ENCODE data around the gene GAB2.

The GAB2 gene

GRCh38 chr11:78188286-78189173 is 229.1 kb downstream of the GAB2 start, which contains the start of the genes KCTD21 and USP35:
TSS of gene KCTD21 (minus strand) at chr11:78188626. CDS start at chr11:78174554, 14,072 bp downstream.
TSS of gene USP35 (plus strand) at chr11:78188919. CDS start at chr11:78196246, 7,327 bp downstream.
- no peak for TF ChIP-seq CTCF (IDR thresholded peaks at IDR 0.05)
- no peak within 1 kb of the TSS for H3K27ac Mint-ChIP-seq
- no peaks in the 10 kb centered on the region for H3K36me3 Mint-ChIP-seq (ENCODE audit: low read depth)
- no peaks in the 10 kb centered on the region for H3K9me3 Mint-ChIP-seq
- peak within 1 kb of the TSS; percentile 95 for H3K4me3 Mint-ChIP-seq
- H3K4me1 Mint-ChIP-seq, result peaks cover 51% of the 10 kb centered on the region
- DNase-seq, result peak; percentile 96
- peaks cover 11% of the 10 kb centered on the region for H3K27me3 Mint-ChIP-seq (ENCODE audit: low read depth, poor library complexity)

GRCh38 chr11:78187366-78188285 is 230.0 kb downstream of the GAB2 start:
- Mint-ChIP-seq H3K27ac (no peak overlapping the region), H3K4me3 (peak overlapping the region; percentile 95), H3K36me3 (ENCODE audit: low read depth) (no peaks in the 10 kb centered on the region), H3K4me1 (peaks cover 44% of the 10 kb centered on the region), H3K9me3 (no peaks in the 10 kb centered on the region), H3K27me3 (ENCODE audit: low read depth, poor library complexity) (peaks cover 9% of the 10 kb centered on the region)
- no peak for TF ChIP-seq CTCF (IDR thresholded peaks at IDR 0.05)
- DNase-seq, result no peak

- Mint-ChIP-seq H3K27me3 (ENCODE audit: low read depth, poor library complexity) (peaks cover 5% of the 10 kb centered on the region), H3K9me3 (no peaks in the 10 kb centered on the region), H3K36me3 (ENCODE audit: low read depth) (no peaks in the 10 kb centered on the region), H3K27ac (no peak overlapping the region), H3K4me3 (no peak overlapping the region), H3K4me1 (peaks cover 5% of the 10 kb centered on the region)
- TF ChIP-seq CTCF (IDR thresholded peaks at IDR 0.05), result no peak
- no peak for DNase-seq
These were observed 236.4 kb downstream of the GAB2 start for GRCh38 chr11:78181185-78181584.

- Mint-ChIP-seq H3K27me3 (ENCODE audit: low read depth, poor library complexity) (peaks cover 6% of the 10 kb centered on the region), H3K9me3 (no peaks in the 10 kb centered on the region), H3K27ac (no peak overlapping the region), H3K4me1 (peaks cover 5% of the 10 kb centered on the region), H3K4me3 (no peak overlapping the region), H3K36me3 (ENCODE audit: low read depth) (no peaks in the 10 kb centered on the region)
- DNase-seq, result no peak
- no peak for TF ChIP-seq CTCF (IDR thresholded peaks at IDR 0.05)
These were observed 236.9 kb downstream of the GAB2 start for GRCh38 chr11:78180751-78181150.

- H3K27me3 Mint-ChIP-seq (ENCODE audit: low read depth, poor library complexity), result peaks cover 6% of the 10 kb centered on the region
- H3K4me1 Mint-ChIP-seq, result peaks cover 5% of the 10 kb centered on the region
- H3K27ac Mint-ChIP-seq, result peak overlapping the region; percentile 17
- DNase-seq, result no peak
- TF ChIP-seq CTCF (IDR thresholded peaks at IDR 0.05), result no peak
- H3K4me3 Mint-ChIP-seq, result no peak overlapping the region
- no peaks in the 10 kb centered on the region for H3K9me3 Mint-ChIP-seq
- peaks cover 2% of the 10 kb centered on the region for H3K36me3 Mint-ChIP-seq (ENCODE audit: low read depth)
These were observed 238.1 kb downstream of the GAB2 start for GRCh38 chr11:78179459-78180071.

Measured in nephron progenitor cell (in vitro differentiated cells).